Left kidney (tissue), 2 donors: ENCODE measurements around the gene UGCG. TPM values are rescaled to one million over a fixed set of nuclear protein-coding genes. Genes with fewer than 3 reads are reported as not detected.

Experiments used
- DNase-seq: peaks from one replicate; pipeline ENCODE4 v3.0.0-alpha.2; 2013
- polyA plus RNA-seq: library from polyadenylated mRNA; unstranded; fragments of 120-200 nt; gene quantifications from one replicate; pipeline ENCODE4 v1.2.1, GENCODE V29; 2013; ENCODE audit not compliant: insufficient read length

Gene UGCG
- polyA plus RNA-seq, 1 donor = 84.3 TPM

DNA sequence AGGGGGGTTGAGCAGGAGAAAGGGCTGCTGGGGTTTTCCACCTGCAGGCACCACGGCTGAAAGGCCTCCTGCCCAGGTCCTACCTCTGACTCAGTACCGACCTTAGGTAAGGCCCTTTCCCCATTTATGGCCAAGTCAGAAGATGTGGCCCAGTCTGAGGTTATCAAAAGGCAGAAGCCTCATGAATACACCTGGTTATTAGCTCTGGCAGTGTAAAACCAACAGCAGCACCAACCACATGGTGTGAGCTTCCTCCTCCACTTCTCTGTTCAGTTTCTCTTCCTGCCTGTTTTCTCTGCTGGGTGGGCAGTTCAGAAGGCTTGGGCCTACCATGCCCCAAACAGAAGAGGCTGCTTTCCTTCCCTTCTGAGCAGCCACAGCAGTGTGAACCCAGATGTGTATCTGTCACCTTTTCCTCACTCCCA lies 86.9 kb downstream of the UGCG start:
- no peak for DNase-seq

DNA sequence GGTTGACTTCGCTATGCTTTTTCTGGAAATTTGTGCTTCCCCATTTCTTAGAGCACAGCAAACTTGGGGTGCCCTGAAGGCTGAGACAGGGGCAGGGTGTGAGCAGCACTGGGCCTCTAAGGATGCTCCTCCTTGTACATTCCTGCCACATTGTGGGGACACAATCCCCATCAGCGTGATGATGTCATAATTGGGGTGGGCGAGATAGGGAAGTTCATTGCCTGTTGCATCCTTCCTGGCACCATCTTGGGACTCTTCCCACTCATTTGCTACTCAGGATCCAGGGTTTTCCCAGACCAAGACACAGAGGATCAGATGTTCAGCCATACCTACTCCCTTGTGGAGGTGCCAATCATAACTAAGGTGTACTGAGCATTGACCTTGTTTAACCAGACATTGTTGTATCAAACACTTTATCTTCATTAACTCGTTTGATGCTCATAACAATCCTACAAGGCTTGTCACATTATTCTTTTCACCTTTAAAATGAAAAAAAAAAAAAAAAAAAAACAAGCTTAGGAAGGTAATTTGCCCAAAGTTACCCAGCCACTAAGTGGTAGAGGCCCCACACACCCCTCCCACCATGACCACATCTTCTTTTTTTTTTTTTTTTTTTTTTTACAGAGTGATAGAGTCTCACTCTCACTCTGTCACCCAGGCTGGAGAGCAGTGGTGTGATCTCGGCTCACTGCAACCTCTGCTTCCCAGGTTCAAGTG lies 87.6 kb downstream of the UGCG start:
- DNase-seq = no peak

Other genes with a start within 250 kb of the UGCG start
- 59.3 TPM for gene GNG10, start 235.2 kb upstream of the UGCG start, polyA plus RNA-seq
- gene SHOC1, start 101.9 kb upstream of the UGCG start, polyA plus RNA-seq = 1.5 TPM